ENCODE data around the gene ATXN1.

ATXN1 gene

DNA sequence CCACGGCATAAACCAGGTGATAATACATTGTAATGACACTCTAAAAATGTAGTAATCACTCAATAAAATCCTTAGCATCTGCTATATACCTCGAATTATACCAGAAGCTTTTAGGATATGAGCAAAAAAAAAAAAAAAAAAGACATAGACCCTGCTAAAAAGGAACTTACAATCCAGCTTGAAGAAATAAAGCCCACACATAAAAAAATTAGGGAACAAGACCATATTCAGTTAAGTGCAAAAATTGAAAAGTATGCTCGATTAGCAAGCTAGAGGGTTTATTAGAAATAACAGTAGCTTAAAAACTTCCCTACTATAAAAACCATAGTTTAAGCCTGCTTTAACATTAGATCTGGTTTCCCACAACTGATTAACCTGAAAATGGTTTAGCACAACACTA, 387.2 kb downstream of the ATXN1 start:
- DNase-seq = no peak

DNA sequence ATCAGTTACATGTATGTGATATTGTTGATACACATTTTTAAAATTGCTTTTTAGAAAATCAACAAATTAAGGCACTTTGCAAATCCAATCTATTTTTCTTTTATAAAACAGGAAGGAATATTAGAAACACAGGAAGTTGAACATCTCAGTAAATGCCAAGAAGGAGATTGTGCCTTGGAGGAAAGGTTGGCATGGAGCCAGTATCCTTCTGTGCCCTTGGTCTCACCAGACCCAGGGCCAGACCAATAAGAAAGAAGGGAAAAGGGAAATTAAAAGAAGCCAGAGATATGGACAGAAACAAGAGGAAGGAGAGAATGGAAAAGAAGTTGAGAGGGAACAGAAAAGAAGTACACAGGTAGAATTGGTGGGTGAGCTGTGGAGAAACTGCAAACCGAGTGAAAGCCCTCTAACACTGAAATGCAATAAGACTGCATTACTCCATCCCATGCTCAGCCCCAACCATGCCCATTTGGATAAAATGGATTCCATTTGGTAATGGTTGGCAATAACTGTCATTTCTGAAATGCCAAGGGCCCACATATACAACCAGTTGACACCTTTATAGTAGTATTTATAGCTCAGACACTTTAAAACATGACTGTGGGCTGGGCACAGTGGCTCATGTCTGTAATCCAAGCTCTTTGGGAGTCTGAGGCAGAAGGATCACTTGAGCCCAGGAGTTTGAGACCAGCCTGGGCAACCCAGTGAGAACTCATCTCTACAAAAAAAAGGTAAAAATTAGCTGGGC, 389.1 kb downstream of the ATXN1 start:
- no peak for DNase-seq

DNA sequence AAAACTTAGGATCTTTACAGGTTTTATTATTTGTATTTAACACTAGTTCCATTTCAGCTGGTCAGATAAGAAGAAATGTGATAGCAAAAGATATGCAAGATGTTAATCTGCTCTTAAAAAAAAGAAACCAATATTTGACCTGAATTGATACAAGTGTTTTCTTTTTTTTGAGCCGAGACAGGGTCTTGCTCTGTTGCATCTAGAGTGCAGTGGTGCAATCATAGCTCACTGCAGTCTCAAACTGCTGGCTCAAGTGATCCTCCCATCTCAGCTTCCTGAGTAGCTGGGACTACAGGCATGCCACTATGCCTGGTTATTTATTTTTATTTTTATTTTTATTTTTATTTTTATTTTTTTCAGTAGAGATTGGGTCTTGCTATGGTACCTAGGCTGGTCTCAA, 389.9 kb downstream of the ATXN1 start:
- no peak for DNase-seq

DNA sequence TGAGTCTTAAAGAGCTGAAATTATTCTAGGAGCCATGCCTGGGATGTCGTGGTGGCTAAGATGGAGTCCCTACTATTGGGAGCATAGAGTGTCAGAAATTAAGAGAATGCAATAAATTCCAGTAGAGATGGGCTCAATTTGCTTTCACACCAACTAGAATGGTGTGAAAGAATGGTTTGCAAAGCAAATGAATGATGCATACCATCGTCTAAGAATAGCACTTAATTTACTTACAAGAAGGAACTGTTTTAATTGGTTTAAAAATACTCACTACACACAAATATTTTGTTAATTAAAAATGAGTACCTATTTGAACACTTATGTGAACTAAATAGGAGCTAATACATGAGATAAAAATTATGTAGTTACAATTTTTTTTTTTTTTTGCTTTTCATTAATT, 390.3 kb downstream of the ATXN1 start:
- no peak for DNase-seq

DNA sequence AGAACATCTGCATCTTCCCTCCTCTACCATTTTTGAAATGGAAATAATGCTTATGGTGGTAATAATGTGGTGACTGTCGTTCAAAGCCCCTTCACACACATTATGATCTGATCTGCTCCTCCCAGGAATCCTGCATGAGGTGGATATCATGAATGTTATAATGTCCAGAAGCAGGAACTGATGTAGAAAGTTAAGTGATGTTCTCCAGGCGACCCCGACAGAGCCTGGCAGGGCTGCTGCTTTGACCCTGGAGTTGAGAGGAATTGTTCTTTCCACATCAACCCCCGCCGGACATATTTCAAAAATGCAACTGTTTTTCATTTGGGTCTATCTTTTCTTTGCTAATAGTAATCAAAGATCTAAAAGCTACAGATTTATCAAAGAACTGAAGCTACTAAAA, 391.3 kb downstream of the ATXN1 start:
- DNase-seq = no peak

DNA sequence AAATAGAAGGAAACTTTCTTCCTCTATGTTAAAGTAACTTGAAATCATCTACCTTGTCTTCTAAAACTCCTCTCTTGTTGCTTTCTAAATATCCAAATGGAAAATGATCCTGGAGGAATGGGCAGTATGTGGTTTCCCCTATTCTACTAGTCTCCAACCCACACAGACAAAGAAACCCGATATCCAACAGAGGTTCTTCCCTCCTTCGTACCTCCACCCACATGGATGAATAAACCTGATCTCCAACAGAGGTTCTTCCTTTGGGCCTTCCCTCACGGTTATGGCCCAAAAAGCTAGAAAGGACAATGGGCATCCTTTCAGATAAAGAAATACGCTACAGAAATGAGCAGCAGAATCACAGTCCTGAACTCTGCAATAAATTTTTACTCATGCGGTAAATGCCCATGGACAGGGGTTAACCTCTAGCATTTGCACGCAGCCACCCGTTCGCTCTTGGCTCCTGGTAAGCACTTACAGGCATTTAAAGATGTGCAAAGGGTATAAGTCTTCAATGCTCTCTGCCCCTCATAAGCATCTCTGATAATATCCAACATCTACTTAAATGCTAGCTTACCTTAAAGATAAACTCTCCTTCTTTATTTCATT, 392.0 kb downstream of the ATXN1 start:
- no peak for DNase-seq

DNA sequence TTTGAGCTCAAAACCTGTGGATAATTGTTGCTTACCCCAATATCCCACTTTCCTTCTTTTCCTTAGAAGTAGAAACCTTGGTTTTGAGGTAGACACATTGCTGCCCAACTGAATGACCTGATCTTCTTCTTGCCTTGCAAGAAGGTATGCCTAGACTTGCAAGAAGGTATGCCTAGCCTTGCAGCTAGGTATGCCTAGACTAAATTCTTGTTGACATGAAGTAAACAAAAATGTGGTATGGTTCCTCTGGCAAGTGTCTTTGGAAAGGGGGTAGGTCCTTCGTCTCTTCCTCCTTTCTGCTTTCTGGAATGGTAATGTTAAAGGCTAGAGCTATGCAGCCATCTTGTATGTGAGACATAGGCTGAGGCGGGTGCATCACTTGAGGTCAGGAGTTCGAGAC, 393.7 kb downstream of the ATXN1 start:
- no peak for DNase-seq

DNA sequence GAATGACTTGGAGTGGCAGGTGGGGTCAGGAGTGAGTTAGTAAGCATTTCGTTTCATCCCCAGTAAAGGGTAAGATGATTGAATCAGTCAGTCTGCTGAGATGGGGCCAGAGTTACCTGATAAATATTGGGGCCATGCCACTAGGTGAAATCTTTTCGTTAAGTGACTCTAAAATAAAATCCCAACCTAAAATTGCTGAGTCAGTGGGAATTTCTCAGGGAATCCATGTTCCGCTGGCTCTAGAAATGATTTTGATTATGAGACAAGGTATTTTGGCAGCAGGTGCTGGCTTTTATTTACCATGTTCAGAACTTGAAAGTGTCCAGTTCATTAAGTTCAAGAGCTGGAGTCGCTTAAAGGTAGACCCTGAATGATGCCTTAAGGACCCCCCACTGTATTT, 397.5 kb downstream of the ATXN1 start:
- no peak for DNase-seq

DNA sequence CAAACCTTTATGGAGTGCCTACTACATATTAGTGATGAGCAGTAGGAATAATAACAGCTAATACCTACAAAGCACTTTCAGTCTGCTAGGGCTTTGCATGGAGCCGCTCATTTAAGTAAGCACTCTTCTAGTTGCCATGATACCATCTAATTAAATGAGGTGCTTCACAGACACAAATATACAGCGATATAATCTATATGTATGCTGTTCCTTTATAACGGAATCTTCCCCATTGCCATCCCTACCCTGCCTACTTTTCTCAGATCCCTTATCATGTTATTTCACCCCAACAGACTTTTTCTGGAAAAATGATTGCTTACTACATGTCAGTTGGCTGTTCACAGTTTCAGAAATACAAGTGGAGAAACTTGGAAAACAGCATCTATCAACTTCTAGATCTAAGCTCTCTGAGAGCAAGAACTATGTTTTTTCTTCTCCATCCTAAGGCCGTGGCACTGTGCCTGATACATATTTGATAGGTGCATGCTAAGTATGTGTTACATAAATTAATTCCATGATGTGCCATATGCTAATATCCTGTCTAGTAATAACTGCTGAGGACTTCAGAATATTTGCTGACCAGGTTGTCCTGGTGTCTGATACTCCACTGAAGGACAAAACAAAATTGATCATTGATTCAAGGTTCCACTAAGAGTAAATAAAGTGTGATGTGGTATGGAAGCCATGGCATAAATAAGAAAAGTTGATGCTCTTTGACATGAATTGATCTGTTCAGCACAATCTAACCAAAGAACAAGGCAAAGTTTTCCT, 398.3 kb downstream of the ATXN1 start:
- no peak for DNase-seq

DNA sequence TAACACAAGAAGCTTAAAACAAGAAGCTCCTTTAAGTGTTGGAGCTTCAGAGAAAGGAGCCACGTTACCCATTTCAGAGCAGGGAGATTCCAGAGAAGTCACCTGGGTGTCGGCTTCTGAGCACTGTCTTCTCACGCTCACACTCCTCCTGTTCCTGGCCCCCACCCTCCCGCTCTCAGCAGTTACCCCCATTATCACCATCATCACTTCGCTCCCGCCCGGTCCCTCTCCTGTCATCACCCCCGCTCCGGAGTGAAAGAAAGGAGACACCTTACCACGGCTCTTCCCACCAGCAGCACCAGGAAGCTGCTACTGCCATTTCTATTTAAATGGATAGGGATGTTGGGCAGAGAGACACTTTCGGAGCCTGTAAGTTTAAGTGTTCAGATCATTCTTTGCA, 399.0 kb downstream of the ATXN1 start:
- DNase-seq = no peak

DNA sequence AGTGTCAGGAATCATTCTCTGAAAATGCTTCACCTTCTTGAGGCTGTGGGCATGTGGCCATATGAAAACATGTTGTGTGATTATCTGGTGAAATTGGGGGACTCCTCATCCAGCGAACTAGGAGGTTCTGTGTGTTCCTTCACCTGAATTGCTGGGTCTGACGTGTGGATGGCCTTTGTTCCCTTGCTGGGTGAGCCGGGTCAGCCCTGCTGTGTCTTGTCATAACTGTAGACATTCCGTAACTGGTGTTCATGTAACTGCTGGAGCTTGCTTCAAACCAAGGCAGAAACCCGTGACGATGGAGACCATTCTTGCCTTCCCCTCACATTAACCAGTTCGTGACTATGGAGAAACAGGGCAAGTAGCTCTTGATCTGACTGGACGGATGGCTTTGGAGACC, 399.4 kb downstream of the ATXN1 start:
- no peak for DNase-seq

DNA sequence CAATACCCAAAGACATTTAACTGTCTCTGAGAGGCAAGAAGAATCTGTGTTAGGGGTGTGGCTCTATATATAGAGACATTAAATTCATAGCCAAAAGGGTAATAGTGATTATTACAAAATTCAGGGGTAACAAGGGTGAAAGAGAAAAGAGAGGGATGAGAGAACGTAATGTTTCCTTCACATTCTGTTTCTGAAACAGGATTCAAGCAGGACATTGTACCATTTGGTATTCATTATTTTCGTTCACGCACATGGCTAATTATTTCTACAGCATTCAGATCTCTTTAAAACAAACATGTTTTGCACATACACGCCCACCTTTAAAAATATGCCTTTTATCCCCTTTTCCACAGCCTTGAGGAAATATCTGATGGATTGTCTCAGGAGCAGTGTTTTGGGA, 400.1 kb downstream of the ATXN1 start:
- no peak for DNase-seq

DNA sequence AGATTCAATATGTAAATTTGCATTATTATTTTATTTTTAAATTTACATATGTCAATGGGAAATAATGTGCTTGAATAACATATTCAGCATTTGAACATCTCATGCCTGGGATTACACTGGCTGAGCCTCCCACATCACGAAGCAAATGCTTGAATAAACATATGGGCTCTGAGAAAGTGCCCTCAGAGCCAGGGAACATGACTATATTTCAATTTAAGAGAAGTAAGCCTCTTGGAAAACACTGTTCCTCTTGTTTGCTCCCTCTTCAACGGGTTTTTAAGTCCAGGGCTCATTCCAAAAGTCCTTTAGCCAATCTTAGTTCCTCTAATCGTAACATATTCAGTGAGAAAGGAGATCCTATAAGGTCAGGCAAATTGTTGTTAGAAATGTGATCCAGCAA, 400.9 kb downstream of the ATXN1 start:
- DNase-seq = no peak

DNA sequence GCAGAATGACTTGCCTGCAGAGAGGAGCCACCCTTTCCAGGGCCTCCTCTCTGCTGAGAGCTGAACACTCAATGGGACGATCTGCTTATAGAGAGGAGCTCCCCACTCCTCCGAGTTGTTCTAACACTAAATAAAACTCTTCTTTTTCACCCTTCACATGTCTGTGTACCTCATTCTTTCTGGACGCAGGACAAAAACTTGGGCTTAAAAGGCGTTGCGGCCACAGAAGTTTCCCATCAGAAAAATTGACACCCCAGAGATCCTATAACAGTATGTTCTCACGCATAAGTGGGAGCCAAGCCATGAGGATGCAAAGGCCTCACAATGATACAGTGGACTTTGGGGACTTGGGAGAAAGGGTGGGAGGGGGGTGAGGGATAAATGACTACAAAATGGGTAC, 401.7 kb downstream of the ATXN1 start:
- no peak for DNase-seq

DNA sequence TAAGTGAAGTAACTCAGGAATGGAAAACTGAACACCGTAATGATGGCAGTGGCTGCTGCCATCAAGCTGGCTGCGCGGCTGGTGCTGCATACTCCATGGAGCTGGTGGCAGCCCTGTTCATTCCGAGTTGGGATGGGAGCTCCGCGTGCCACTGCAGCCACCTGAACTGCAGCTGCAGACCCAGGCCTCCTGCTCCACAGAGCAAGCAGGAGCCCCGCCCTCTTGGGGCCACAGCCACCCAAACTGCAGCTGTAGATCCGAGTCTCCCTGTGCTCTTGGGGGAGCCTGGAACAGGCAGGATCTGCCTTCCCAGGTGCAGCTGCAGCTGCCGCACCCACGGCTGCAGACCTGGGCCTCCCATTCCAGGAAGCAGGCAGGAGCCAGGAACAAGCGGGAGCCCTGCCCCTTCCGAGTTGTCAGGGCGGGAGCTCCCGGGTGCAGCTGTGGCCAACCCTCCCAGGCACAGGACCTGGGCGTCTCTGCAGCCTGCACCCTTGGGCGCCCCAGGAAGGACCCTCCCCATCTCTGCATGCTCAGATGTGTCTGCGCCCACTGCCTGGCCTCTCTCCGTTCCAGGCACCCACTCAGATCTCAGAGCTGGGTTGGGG, 402.6 kb downstream of the ATXN1 start:
- DNase-seq = no peak

DNA sequence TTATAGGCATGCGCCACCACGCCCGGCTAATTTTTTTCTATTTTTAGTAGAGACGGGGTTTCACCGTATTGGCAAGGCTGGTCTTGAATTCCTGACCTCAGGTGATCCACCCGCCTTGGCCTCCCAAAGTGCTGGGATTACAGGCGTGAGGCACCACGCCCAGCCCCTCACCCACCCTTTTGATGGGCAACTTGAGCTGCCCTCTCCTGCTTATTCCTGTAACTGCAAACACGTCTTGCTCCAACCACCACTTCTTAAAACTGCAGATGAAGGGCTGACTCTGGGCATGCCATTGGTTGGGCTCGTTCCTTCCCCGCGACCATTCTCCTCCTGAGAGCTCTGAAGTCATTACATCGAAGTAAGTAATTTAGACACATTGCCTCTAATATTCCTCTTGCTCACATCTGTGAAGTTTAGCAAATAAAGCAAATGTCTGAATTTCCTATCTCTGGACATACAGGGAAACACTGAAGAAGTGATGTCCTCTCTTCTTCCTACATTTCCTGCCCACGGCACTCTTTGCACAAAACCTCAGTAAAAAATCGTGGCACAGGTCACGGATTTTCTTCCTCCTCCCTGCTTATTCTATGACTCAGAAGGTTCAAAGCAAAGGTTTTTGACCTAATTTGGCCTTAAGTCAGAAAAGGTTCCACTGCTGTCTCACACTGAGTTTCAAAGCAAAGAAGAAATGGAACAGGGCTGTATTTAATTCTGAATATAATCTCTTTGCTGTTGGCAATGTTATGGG, 405.4 kb downstream of the ATXN1 start:
- no peak for DNase-seq

DNA sequence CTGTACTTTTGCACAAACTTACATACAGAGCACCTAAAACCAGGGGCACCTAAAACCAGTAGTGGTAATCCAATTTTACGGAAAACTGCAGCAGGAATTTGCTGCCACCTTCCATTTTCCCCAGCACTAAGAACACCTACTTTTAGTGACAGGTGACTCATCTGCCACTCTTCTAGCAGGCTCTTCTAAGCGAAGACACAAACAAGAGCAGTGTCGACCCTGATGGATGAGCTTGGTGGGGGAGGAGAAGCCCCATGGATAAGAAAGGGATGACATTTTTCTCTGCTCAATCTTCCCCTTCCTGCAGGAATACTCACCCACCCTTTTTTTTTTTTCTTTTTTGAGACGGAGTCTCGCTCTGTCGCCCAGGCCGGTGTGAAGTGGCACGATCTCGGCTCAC, 406.0 kb downstream of the ATXN1 start:
- no peak for DNase-seq

DNA sequence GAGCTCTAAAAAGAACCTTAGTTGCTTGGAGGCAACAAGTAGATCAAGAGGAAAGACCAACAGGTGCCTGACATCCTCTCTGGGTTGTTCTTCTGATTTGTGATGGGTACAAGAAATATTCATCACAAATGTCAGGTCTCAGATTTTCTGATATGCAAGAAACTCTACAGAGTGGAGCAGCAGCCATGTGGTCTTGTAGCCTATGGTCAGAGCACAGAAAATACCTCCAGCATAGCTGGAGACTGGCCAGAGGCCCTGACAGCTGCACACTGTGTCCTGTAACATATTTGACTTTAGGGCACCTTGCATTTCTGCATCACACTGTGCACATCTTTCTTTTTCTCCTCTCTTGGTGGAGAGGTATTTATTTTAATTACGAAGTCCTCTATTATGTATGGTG, 406.6 kb downstream of the ATXN1 start:
- DNase-seq = no peak

DNA sequence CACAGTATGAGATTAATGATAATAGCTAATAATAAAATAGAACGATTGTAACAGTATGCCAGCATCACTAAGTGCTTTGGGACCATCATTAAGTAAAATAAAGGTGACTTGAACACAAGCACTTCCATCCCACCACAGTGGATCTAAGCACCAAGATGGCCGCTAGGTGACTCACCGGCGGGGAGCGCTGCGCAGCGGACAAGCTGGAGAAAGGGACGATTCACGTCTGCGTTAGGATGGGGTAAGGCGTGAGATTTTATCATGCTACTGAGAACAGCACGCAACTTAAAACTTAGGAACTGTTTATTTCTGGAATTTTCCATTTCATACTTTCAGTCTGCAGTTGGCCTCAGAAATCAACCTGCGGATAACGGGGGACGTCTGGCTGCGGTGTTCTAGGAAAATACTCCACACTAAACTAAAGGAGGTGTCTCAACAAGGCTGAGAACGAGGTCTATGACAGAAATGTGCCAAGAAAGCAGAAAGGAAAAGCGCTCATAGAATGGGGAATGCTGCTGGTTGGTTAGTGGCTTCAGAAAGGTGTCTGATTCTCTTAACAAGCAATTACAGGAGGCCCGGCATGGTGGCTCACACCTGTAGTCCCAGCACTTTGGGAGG, 408.3 kb downstream of the ATXN1 start:
- no peak for DNase-seq

DNA sequence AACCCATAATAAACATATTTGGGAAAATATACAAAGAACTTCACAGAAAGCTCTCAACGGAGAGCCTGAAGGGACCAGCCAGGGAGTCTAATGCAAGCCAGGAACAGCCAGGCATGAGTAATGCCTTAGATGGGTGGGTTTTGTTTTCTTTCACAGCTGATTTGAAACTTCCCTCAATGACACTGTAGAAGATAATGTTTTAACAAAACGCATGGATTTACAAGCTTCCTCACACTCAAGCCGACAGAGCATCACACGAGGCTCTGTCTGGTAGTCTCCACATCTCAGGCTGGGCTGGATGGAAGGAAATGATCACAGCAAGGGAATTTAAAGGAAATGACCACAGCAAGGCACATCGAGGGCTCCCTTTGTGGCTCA, 409.0 kb downstream of the ATXN1 start:
- DNase-seq = no peak

DNA sequence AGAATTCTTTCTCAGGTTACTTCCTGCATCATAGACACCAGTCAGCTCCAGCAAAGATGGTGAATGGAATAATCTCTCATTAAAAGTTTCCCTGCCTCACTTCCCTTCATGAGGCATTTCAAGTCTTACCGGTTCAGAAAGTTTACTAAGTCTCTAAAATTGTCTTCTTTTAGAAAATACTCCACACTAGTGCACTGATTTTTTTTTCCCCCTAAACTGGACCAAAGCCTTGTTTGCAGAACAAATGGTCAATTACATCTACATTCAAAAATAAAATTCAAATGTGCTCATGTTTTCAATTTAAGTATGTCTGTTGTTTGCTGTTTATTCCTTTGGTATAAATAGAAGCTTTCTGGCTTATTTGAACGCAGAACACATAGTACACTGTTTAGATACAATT, 411.7 kb downstream of the ATXN1 start:
- no peak for DNase-seq

DNA sequence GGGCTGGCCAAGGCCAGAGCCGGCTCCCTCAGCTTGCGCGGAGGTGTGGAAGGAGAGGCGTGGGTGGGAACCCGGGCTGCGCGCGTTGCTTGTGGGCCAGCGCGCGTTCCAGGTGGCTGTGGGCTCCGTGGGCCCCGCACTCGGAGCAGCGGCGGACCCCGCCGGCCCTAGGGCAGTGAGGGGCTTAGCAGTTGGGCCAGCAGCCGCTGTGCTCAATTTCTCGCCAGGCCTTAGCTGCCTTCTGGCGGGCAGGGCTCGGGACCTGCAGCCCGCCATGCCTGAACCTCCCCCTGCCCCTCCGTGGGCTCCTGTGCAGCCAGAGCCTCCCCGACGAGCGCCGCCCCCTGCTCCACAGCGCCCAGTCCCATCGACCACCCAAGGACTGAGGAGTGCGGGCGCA, 414.4 kb downstream of the ATXN1 start:
- no peak for DNase-seq
